HG02852 (cell line): ENCODE results near the gene CDK16.

ENCODE experiments used
- ATAC-seq: cut with Tn5 transposase; IDR thresholded peaks from one replicate; pipeline ENCODE4 v1.9.1; 2021; ENCODE audit warnings: mild to moderate bottlenecking, moderate library complexity; ENCODE audit not compliant: unreplicated experiment

The CDK16 gene

DNA sequence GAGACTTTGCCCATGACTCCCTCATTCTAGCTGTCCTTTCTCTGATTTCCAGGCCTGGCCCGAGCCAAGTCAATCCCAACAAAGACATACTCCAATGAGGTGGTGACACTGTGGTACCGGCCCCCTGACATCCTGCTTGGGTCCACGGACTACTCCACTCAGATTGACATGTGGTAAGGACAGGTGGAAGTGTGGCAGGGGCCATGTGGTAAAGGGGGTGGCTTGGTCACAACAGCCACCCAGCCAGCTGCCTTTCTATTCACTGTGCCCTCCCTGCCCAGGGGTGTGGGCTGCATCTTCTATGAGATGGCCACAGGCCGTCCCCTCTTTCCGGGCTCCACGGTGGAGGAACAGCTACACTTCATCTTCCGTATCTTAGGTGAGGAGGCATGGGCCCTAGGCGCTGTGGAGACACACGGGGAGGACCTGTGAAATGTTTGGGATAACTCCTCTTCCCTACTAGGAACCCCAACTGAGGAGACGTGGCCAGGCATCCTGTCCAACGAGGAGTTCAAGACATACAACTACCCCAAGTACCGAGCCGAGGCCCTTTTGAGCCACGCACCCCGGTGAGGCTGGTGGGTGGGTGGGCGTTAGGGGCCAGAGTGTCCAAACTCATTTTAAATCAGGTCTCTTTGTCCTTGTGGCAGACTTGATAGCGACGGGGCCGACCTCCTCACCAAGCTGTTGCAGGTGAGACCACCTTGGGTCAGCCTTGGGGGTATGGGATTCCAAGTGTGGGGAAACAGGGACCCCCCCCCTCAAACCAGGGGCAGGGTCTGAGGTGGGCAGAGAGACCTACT lies 8.3 kb downstream of the CDK16 start:
- no peak for ATAC-seq

DNA sequence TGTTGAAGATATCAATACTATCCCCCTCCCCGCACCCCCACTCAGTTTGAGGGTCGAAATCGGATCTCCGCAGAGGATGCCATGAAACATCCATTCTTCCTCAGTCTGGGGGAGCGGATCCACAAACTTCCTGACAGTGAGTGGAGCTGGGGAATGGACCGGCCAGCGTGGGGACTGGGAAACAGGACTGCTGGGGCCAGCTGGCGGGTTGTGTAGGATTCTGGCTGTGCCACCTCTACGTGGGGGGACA lies 8.8 kb downstream of the CDK16 start:
- no peak for ATAC-seq

DNA sequence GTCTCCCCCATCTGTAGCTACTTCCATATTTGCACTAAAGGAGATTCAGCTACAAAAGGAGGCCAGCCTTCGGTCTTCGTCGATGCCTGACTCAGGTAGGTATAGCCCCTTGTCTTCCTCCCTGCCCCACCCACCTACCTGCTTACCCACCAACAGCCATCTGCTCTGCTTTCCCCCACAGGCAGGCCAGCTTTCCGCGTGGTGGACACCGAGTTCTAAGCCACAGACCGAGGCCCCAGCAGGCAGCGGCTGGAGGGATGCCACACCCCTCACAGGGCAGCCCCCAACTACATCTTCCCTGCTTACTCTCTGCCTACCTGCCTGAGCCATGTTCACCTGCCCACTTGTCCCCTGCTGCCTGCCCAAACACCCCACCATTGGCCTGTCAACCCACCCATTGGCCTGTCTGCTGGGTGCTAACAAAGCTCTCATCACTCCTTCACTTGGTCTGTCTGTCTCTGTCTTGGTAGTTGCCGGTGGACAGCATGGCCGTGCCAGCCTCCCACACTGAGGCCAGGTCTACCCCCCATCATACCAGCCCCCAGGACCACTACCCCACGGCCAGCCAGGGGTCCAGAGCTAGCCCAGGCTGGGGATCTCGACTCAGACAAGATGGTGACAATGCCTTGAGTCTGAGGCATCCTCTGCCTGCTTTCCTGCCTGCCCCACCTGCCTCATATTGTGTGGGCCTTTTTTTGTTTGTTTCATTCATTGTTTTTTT lies 10.2 kb downstream of the CDK16 start:
- no peak for ATAC-seq

DNA sequence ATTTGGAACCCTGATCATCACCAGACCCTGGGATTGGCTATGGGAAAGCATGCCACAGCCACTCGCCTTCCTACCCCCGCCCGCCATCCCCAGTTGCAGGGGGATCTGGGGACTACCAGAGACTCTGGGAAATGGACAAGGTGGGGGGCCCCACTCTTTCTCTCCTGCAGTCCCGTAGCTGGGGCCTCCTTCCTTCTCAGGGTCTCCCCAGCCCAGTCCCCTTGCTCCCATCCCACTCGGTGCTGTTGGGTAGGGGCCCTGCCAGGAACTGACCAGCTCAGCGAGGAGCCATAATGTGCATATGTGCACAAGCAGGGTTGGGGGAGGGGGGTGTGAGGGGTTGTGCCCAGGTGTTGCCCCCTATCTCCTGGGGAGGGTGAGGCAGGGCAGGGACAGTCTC lies 10.9 kb downstream of the CDK16 start:
- ATAC-seq: no peak

DNA sequence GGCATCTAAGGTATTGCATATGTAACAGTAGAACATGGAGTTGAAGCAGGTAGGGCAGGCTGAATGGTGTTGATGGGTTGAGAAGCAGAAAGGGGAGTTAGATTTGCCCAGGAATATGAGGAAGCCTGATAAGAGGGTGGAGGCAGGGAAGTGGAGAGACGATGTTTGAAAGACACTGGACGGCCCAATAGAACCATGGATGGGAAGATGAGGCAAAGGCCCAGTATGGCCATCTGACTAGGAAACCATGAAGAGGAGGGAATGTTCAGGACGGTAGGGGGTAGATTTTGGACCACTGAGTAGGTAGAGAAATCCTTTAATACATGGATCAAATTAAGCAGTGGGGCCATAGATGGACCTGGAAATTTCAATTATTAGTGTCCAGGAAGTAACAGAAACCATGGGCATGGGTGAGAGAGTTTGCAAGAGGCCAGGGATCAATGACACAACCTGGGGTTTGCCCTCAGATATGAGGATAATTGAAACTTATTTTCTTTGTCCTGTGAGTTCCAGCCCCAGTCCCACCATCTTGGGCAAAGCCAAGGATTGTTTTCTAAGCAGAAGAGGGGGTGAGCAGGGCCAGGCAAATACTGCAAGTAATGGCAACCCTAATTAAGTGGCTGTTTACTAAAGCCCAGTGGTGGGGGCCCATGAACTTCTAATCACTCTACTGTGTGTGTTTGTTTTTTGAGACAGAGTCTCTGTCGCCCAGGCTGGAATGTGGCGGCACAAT lies 11.8 kb downstream of the CDK16 start:
- ATAC-seq: no peak

DNA sequence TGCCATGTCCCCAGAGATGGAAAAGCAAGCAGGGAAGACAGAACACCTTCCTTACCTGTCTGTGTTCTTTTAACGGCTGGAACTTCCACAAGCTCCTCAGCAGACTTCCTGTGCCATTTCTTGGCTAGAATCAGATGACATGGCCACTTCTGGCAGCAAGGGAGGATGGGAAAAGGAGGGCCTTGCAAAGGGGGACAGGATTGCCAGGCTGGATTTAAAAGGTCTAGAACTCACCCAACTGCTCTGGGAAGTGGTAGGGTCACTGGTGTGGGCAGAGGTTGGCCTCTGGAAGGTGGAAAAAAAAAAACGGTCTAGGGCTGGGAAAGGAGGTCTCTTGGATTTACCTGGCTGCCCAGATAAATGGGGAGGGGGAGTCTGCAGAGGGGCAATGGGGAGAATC lies 12.7 kb downstream of the CDK16 start:
- no peak for ATAC-seq

DNA sequence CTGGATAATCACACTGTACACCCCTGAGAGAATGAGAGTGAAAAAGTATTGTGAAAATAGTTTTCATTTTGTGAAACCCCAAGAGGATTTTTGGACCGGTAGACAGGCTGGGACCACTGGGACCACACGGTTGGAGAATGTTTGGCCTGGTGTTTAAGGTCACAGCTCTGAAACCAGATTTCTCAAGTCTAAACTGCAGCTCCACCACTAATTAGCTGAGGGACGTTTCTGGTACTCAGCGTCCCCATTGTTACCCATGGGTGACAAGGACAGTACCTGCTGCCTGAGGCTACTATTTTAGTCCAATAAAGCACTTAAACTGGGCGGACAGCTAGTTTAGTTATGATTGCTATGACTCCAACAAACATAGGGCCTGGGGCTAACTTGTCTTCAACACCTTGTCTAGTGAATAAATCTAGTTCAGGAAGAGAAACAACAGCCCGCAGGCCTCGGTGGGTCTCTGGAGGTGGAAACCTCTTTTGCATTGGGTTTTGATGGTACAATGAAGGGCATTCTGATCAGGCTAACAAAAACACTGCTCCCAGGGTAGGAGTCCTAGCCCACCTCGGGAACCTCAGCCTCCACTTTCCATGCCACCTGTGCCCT lies 13.8 kb downstream of the CDK16 start:
- no peak for ATAC-seq

DNA sequence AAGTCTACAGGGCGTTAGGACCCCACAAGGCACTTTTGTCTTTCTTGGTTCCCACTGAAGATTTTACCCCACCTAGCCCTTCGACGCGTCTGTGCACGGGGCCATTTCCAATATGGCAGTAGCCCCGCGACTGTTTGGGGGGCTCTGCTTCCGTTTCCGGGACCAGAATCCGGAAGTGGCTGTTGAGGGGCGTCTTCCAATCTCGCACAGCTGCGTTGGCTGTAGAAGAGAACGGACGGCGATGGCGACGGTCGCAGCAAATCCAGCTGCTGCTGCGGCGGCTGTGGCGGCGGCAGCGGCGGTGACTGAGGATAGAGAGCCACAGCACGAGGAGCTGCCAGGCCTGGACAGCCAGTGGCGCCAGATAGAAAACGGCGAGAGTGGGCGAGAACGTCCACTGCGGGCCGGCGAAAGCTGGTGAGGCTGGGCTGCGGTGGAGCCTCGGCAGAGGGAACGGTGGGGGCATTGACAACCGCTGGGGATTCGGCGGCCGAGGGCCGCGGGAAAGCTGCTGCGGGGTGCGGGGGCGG lies 14.4 kb downstream of the CDK16 start, which contains the start of gene USP11:
Gene USP11 (plus strand): TSS at position 207 of the 530 bp plus-strand sequence. CDS start 35 bp downstream, at position 242.
- peak; percentile 18 for ATAC-seq

DNA sequence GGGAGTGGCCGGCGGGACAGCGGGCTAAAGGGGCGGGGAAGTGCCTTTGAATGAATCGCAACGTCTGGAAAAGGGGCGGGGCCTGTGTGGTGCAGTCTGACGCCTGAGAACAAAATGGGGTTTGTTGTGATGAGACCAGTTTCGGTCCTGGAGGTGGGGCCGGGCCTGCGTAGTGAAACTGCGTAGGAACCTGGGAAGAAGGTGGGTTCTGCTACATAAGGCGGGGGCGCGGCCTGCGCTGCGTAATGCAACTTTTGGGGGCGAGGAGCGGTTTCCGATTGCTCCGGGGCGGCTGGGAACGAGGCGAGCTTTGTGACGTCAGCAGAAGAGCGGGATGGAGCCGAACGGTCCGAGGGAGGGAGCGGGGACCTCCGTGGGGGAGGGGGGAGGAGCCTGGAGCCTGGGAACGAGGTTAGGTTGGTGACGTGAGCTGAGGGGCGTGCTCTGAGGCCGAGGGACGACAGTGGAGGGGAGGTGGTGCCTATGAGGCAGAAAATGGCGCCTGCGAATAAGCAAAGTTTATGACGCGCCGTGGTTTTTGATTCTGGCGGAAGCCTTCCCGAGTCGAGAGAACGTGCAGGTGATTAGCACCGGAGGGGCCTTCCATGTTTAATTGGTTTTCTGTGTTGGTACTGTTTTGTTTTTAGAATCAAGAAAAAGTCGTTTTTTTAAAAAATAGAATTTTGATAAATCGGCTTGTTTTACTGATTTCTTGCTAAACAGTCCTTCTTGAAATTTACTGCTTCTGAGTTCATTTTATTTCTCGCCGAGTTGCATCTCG lies 15.0 kb downstream of the CDK16 start:
- peak; percentile 84 for ATAC-seq

DNA sequence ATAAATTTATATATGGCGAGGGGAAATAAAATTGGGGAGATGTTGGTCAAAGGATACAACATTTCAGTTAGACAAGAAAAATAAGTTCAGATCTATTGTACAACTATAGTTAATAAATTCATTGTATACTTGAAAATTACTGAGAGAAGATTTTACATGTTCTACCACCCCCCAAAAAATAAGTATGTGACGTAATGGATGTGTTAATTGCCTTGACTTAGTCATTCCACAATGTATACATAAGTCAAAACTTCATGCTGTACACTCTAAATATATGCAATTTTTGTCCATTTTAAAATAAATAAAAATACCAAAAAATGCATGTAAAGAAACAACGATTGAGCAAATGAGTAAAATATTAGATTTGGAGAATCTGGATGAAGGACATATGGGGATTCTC lies 16.1 kb downstream of the CDK16 start:
- no peak for ATAC-seq

DNA sequence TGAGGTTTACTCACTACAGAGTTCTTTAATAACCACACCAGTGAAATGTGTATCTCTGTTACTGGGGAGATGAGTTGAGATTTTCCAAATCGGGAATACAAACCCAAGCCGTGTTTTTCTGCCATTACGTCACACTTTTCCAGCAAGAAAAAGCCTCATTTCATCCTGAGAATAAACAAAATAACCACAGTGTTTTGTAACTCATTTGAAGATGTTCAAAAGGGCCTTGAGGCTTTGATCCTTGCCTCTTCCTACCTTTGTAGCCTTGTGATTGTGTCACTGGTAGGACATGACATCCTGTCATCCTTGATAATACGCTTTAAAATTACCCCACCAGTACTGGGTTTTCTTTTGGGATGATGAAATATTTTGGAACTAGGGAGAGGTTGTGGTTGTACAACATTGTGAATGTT lies 17.2 kb downstream of the CDK16 start:
- no peak for ATAC-seq

DNA sequence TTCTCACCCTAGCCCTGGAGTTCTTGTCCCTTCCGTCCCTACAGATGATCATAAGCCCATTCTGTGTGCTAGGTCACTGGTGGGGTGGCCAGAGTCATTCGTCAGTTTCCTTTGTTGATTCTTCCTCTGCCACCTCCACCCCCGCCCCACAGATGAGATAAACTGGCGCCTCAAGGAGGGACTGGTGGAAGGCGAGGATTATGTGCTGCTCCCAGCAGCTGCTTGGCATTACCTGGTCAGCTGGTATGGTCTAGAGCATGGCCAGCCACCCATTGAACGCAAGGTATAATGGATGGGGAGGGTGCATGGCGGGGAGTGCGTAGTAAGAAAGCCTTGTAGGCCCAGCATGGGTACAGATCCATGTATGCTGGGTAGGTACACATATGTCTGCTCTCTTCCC lies 20.7 kb downstream of the CDK16 start:
- ATAC-seq: no peak

DNA sequence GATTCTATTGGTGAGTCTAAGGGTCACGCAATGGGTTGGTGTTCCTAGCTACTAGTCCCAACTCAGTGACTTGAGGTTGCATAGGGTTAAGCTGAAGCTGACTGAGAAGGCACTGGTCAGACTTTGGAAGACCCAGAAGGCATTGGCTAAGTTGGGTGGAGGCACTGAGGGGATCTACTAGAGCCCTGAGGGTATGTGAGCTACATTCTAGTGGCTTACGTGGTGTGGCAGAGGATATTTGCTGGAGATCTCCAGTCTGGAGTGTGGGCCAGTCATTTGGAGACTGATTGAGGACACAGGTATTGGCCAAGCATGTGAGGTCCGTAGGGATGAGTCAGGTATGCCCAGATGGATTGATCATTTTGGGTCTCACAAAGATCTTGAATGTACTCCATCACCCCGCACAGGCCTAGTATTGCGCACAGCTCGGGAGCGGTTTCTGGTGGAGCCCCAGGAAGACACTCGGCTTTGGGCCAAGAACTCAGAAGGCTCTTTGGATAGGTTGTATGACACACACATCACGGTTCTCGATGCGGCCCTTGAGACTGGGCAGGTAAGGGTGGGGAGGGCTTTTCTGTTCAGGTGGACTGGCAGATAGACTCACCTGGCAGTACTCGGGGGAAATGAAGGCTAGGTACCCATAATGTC lies 21.5 kb downstream of the CDK16 start:
- ATAC-seq: no peak

DNA sequence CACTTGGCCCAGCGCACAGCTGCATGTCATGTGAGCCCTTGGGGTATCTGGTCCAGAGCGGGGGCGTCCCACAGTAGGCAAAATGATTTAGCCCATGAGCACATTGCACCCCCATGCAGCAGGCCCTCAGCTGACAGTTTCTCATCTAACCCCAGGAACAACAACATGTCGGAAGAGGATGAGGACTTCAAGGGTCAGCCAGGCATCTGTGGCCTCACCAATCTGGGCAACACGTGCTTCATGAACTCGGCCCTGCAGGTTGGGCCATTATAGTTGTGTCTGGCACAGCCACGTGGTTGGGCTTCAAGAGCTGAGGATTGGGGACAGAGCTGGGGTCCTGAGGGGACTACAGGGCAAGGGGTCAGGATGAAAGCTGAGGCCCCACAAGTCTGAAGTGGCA lies 22.1 kb downstream of the CDK16 start:
- ATAC-seq: no peak

DNA sequence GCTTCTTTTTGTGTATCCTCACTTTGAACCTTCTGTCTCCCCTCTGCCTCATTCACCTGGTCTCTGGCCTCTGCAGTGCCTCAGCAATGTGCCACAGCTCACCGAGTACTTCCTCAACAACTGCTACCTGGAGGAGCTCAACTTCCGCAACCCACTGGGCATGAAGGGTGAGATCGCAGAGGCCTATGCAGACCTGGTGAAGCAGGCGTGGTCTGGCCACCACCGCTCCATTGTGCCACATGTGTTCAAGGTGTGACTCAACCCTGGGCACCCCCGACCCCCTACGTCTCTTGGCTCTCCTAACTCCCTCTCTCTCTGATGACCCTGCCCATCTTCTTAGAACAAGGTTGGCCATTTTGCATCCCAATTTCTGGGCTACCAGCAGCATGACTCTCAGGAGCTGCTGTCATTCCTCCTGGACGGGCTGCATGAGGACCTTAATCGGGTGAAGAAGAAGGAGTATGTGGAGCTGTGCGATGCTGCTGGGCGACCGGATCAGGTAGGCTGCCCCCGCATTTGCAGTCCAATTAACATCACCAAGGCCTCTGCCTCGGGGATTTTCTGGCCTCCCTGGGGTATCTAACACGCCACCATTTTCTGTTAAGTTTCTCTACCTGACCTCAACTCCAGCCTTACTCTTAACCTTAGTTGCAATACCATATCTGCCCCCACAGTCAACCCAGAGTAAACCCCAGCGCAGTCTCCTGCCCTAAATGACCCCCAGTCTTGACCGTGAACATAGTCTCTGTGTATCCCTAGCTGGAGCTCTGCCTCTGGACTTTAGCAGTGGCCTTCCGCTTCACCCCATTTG lies 22.9 kb downstream of the CDK16 start:
- no peak for ATAC-seq

DNA sequence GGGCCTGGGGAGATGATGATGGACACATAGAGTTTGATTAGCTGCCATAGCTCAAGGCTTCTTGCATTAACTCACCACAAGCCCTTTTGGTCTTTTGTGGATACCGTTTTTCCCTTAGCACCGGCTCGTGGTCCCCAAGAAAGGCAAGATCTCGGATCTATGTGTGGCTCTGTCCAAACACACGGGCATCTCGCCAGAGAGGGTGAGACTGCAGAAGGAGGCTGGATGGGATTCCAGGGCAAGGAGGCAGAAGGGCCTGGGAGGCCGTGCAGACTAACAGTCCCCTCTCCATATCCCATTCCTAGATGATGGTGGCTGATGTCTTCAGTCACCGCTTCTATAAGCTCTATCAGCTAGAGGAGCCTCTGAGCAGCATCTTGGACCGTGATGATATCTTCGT lies 23.8 kb downstream of the CDK16 start:
- ATAC-seq: no peak

DNA sequence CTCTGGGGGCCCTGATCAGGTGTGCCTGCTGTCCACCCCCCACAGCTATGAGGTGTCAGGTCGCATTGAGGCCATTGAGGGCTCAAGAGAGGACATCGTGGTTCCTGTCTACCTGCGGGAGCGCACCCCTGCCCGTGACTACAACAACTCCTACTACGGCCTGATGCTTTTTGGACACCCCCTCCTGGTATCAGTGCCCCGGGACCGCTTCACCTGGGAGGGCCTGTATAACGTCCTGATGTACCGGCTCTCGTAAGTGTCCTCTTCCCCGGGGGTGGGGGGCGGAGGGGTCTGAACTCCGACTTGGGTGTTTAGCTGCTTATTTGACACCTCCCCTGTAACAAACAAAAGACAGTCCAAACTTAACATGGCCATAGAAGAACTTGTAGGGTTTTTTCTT lies 24.9 kb downstream of the CDK16 start:
- no peak for ATAC-seq

DNA sequence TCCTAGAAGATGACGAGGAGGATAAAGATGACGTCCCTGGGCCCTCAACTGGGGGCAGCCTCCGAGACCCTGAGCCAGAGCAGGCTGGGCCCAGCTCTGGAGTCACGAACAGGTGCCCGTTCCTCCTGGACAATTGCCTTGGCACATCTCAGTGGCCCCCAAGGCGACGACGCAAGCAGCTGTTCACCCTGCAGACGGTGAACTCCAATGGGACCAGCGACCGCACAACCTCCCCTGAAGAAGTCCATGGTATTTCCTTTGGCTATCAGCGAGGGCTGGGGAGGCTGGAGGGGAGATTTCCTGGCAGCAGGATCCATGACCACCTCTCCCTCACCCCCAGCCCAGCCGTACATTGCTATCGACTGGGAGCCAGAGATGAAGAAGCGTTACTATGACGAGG lies 26.2 kb downstream of the CDK16 start:
- ATAC-seq: no peak

DNA sequence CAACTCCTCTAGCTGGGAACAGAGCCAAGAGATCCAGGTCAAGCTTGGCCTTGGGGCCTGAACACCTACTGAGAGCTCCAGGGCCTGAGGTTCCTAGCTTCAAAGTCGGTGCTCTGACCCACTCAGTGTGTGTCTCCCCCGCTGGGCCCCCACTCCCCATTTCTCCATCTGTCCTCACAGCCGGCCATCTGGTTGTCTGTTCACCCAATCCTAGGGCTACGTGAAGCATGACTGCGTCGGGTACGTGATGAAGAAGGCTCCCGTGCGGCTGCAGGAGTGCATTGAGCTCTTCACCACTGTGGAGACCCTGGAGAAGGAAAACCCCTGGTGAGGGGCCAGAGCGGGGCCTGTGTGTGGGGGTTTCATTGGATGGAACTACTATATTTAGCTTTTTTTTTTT lies 26.7 kb downstream of the CDK16 start:
- ATAC-seq: no peak
